ENCODE data around the gene TMEM63A.
"Not testable (repeated sequence)": the region's sequence is repeated elsewhere in the genome, so short reads cannot be mapped to it uniquely, and the experiment has no call there.

TMEM63A gene

DNA sequence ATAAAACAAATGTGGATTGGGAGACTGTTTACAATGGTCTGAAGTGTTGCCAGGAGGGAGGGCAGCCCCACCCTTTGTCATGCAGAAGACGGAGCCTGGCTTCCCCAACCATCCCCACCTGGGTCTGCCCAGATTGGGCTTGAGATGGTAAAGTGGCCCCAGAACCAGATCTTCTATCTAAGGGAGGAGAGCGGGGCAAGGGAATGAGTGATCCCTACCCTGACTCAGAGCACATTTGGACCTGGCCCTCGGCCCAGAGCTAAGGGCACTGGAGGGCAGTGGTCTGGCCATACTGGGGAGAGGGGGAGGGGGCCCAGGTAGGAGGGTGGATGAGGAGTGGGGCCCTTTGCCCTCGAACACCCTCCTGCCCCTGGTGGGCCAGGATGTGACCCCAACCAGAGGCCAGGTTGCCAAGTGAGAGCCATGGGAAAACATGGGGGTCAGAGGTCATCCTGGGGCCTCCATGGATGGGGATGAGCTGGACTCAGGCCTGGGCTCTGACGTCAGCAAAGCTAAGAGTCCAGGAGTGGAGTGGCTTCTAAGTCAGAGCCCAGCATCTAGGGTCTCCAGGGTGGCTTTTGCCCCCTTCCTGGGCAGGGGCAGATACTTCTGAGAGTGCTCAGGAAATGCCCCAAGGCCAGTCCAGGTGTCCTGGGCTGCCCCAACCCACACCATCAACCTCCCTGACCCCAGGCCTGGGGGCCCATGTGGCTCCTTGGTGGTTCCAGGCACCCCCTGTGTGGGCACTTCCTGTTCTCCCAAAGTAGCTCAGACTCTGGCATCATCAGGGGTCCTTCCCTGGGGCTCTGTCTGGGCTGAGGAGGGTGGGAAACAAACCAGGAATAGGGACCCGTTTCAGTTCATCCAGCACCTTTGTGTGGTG, 8.4 kb upstream of the TMEM63A start:
- peaks cover 24% of the 10 kb centered on the region for H3K4me1 ChIP-seq (ENCODE audit: insufficient read depth, low read length)
- H3K9me3 ChIP-seq (ENCODE audit: insufficient read depth, low read depth, low read length) = no peaks in the 10 kb centered on the region
- H3K27ac ChIP-seq (ENCODE audit: low read depth, low read length) = 0 out of 2 replicates have a peak overlapping the region, but pooled peaks have one; percentile 12
- H3K4me3 ChIP-seq (ENCODE audit: low read length) = no peak overlapping the region
- H3K27me3 ChIP-seq (ENCODE audit: insufficient read depth, low read length) = peaks cover 32% of the 10 kb centered on the region
- peak overlapping the region; percentile 23; the same call in 1 of the 2 replicates for H3K9ac ChIP-seq (ENCODE audit: low read depth, low read length)
- 0 out of 2 replicates have a peak, but pooled peaks cover 5% of the 10 kb centered on the region for H3K36me3 ChIP-seq (ENCODE audit: insufficient read depth, low read length)
- 64% methylated on average over 6 of the region's 6 CpGs for WGBS

DNA sequence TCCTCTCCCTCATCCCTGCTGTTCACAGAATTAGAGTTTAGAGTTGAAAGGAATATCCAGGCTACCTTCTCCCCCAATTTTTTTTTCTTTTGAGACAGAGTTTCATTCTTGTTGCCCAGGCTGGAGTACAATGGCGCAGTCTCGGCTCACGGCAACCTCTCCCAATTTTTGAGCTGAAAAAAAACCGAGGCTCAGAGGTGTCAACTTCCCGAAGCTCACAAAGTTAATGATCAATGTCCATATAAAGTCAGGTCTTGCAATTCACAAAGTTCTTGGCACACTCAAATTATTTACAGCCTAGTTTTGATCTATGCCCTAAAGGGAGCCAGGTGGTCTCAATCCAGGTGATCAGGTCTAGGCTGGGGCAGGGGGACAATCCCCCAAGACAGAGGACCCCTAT, 7.6 kb upstream of the TMEM63A start:
- H3K27ac ChIP-seq (ENCODE audit: low read depth, low read length) = peak overlapping the region; percentile 24; the same call in 1 of the 2 replicates
- 67% methylated on average over 5 of the region's 5 CpGs for WGBS
- H3K9me3 ChIP-seq (ENCODE audit: insufficient read depth, low read depth, low read length) = no peaks in the 10 kb centered on the region
- peaks cover 32% of the 10 kb centered on the region for H3K27me3 ChIP-seq (ENCODE audit: insufficient read depth, low read length)
- H3K36me3 ChIP-seq (ENCODE audit: insufficient read depth, low read length) = 0 out of 2 replicates have a peak, but pooled peaks cover 5% of the 10 kb centered on the region
- peak overlapping the region; percentile 23; the same call in 1 of the 2 replicates for H3K9ac ChIP-seq (ENCODE audit: low read depth, low read length)
- H3K4me3 ChIP-seq (ENCODE audit: low read length) = no peak overlapping the region
- H3K4me1 ChIP-seq (ENCODE audit: insufficient read depth, low read length) = peaks cover 24% of the 10 kb centered on the region

DNA sequence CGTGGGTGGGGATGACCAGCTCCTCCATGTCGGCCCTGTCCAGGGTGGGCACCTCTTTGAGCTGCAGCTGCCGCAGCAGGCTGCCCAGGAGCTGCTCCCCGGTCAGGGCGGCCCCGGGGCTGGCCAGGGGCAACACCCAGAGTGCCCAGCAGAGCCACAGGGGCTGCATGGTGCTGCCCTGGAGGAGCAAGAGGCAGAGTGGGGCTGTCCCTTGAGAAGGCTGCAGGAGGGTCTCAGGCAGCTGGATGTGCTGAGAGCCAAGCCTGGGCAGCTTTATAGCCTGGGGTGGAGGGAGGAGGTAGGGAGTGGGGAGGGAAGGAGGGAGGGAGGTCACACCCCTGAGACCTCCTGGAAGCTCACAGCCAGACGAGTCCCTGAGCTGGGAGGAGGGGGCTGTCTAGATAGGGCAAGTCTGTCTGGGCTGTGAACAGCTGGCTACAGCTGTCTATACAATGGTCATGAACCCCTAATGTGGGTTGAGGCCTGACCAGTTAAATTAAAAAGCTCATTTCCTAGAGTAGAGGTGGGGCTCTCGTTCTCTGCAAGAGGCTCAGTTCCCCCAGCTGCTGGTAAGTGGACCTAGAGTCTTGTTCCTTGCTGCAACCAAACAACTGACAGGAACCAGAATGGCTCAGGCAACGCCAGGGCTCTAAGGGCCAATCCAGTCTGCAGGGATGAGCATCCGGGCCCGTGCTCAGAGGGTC, 6.9 kb upstream of the TMEM63A start, which contains the start of gene LEFTY1:
Gene LEFTY1, minus strand, starts transcription at position 249 of the 704 bp plus-strand sequence. Its CDS starts 80 bp downstream, at position 169.
- H3K9ac ChIP-seq (ENCODE audit: low read depth, low read length) = peak within 1 kb of the TSS; percentile 75
- peak within 1 kb of the TSS; percentile 24; the same call in 1 of the 2 replicates for H3K27ac ChIP-seq (ENCODE audit: low read depth, low read length)
- WGBS = 31% methylated on average over 11 of the region's 11 CpGs
- H3K9me3 ChIP-seq (ENCODE audit: insufficient read depth, low read depth, low read length) = no peaks in the 10 kb centered on the region
- H3K36me3 ChIP-seq (ENCODE audit: insufficient read depth, low read length) = 0 out of 2 replicates have a peak, but pooled peaks cover 5% of the 10 kb centered on the region
- H3K27me3 ChIP-seq (ENCODE audit: insufficient read depth, low read length) = peaks cover 34% of the 10 kb centered on the region
- H3K4me1 ChIP-seq (ENCODE audit: insufficient read depth, low read length) = peaks cover 24% of the 10 kb centered on the region
- peak within 1 kb of the TSS; percentile 47 for H3K4me3 ChIP-seq (ENCODE audit: low read length)

DNA sequence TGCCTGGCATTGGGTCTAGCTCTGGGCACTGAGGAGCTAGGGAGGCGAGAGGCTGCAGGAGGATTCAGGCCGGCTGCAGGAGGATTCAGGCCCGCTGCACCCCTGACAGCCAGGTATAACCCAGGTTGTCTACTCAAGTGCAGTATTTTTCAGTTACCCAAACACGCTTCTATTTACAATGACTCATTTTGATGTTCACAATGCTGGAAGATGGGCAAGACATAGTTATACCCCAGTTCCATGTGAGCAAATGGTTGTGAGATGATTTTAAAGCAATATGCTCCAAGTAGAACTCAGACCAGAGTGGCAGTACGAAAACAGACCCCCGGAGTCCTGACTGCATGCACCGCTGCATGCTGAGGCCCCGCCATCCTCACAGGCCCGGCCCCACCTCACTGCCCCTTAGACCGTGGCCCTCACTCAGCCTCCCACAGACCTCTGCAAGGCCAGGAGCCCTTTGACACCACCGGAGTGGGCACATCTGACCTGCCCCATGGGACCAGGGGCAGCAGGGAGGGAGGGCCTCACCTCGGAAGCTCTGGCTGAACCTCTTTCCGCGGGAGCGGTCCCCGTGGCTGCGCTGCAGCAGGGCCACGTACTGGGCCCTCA, 6.2 kb upstream of the TMEM63A start:
- Histone ChIP-seq H3K27me3 (ENCODE audit: insufficient read depth, low read length) (peaks cover 40% of the 10 kb centered on the region), H3K4me3 (ENCODE audit: low read length) (peak overlapping the region; percentile 47), H3K9me3 (ENCODE audit: insufficient read depth, low read depth, low read length) (no peaks in the 10 kb centered on the region), H3K9ac (ENCODE audit: low read depth, low read length) (peak overlapping the region; percentile 75), H3K27ac (ENCODE audit: low read depth, low read length) (no peak overlapping the region; the same call in 1 of the 2 replicates), H3K36me3 (ENCODE audit: insufficient read depth, low read length) (0 out of 2 replicates have a peak, but pooled peaks cover 5% of the 10 kb centered on the region), H3K4me1 (ENCODE audit: insufficient read depth, low read length) (peaks cover 24% of the 10 kb centered on the region)
- WGBS = 41% methylated on average over 18 of the region's 18 CpGs

DNA sequence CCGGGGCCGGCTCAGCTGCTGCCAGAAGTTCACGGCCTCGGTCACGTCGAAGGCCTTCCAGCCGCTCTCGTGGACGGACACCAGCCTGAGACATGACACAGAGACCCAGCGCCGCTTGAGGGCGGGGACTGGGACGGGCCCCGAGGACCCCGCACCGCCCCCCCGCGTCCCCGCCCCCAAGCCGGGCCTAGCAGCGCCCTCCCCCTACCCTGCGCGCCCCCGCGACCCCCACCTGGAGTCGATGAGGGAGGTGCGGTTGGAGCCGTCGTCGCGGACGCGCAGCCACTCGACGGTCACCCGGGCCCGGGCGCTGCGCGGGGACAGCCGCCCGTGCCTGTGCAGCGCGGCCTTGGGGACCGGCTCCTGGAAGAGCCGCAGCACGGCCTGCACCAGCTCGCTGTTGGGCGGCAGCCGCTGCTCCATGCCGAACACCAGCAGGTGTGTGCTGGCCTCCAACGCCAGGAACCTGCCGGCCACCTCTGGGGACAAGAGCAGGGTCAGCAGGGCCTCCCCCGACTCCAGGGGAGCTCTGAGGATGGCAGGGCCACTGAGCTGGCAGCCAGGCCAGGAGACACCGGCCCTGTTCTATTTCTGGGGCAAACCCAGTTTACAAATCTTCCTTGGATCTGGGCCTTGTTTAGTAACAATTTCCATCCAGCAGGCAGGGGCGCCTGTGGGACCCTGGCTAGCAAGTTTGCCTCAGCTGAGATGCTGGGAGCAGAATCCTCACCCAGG, 5.5 kb upstream of the TMEM63A start:
- 8% methylated on average over 28 of the region's 56 CpGs for WGBS
- peak overlapping the region; percentile 75 for H3K9ac ChIP-seq (ENCODE audit: low read depth, low read length)
- H3K27me3 ChIP-seq (ENCODE audit: insufficient read depth, low read length) = peaks cover 47% of the 10 kb centered on the region
- H3K9me3 ChIP-seq (ENCODE audit: insufficient read depth, low read depth, low read length); H3K27ac ChIP-seq (ENCODE audit: low read depth, low read length); H3K36me3 ChIP-seq (ENCODE audit: insufficient read depth, low read length): not testable (repeated sequence)
- peaks cover 24% of the 10 kb centered on the region for H3K4me1 ChIP-seq (ENCODE audit: insufficient read depth, low read length)
- peak overlapping the region; percentile 47 for H3K4me3 ChIP-seq (ENCODE audit: low read length)

DNA sequence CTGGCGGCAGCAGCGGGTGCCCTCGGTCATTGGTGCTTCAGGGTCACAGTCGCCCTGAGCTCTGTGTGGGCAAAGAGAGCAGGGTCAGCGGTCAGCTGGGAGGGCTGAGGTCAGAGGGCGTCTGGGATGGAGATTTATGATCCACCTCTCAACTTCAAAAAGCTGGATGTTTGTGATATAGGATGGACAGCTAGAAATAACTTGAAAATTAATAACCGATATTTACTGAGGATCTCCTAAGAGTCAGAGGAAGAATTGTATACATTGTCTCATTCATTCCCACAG, 4.8 kb upstream of the TMEM63A start:
- no peak overlapping the region for H3K27ac ChIP-seq (ENCODE audit: low read depth, low read length)
- H3K27me3 ChIP-seq (ENCODE audit: insufficient read depth, low read length) = peaks cover 53% of the 10 kb centered on the region
- peak overlapping the region; percentile 47 for H3K4me3 ChIP-seq (ENCODE audit: low read length)
- 94% methylated on average over 6 of the region's 7 CpGs for WGBS
- H3K9ac ChIP-seq (ENCODE audit: low read depth, low read length) = no peak overlapping the region
- H3K9me3 ChIP-seq (ENCODE audit: insufficient read depth, low read depth, low read length) = no peaks in the 10 kb centered on the region
- H3K36me3 ChIP-seq (ENCODE audit: insufficient read depth, low read length) = 0 out of 2 replicates have a peak, but pooled peaks cover 5% of the 10 kb centered on the region
- peaks cover 24% of the 10 kb centered on the region for H3K4me1 ChIP-seq (ENCODE audit: insufficient read depth, low read length)

DNA sequence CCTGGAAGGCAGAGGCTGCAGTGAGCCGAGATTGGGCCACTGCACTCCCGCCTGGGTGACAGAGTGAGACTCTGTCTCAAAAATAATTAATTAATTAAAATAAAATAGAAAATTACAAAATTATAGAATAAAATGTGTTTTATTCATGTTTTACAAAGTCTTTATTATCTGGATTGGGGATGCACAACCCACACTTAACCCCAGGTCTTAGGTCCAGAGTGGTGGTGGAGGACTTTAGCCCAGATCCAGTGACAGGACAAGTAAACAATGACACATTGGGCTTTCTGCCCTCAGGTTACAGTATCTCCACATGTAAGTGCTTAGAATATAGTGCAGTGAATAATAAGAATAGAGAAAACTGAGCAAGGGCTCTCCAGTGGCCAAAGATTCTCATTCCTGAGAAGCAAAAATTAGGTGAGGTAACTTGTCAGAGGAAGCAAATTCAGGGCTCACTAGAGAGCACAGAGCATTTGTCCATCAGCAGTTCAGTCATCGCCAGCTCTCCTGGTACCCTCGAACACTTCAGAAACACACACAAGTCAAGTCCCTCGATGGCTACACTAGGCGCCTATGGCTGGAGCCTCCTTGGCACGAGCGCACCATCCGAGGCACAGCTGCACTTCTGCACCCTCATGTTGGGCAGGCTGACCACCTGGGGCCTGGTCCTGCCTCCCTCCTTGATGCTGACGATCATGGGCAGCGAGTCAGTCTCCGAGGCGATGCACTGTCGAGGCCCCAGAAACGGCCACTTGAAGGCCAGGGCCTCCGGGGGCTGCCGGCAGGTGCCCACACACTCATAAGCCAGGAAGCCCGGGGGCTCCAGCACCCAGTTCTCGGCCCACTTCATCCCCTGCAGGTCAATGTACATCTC, 4.2 kb upstream of the TMEM63A start:
- Histone ChIP-seq H3K27me3 (ENCODE audit: insufficient read depth, low read length) (peaks cover 58% of the 10 kb centered on the region), H3K36me3 (ENCODE audit: insufficient read depth, low read length) (0 out of 2 replicates have a peak, but pooled peaks cover 5% of the 10 kb centered on the region), H3K4me1 (ENCODE audit: insufficient read depth, low read length) (peaks cover 26% of the 10 kb centered on the region), H3K9me3 (ENCODE audit: insufficient read depth, low read depth, low read length) (no peaks in the 10 kb centered on the region), H3K9ac (ENCODE audit: low read depth, low read length) (no peak overlapping the region), H3K27ac (ENCODE audit: low read depth, low read length) (no peak overlapping the region), H3K4me3 (ENCODE audit: low read length) (no peak overlapping the region; the same call in 1 of the 2 replicates)
- 90% methylated on average over 19 of the region's 19 CpGs for WGBS

DNA sequence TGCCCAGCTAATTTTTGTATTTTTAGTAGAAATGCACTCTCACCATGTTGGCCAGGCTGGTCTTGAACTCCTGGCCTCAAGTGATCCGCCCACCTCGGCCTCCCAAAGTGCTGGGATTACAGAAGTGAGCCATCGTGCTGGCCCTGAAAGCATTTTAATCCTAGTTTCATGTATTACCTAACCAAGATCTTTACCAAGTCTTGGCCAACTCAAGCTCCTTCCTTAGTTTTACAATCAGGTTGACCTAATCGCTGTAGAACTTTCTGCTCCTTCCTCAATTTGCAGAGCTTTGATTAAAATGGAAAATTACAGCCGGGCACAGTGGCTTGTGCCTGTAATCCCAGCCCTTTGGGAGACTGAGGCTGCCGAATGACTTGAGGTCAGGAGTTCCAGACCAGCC, 3.2 kb upstream of the TMEM63A start:
- WGBS = 94% methylated on average over 6 of the region's 6 CpGs

DNA sequence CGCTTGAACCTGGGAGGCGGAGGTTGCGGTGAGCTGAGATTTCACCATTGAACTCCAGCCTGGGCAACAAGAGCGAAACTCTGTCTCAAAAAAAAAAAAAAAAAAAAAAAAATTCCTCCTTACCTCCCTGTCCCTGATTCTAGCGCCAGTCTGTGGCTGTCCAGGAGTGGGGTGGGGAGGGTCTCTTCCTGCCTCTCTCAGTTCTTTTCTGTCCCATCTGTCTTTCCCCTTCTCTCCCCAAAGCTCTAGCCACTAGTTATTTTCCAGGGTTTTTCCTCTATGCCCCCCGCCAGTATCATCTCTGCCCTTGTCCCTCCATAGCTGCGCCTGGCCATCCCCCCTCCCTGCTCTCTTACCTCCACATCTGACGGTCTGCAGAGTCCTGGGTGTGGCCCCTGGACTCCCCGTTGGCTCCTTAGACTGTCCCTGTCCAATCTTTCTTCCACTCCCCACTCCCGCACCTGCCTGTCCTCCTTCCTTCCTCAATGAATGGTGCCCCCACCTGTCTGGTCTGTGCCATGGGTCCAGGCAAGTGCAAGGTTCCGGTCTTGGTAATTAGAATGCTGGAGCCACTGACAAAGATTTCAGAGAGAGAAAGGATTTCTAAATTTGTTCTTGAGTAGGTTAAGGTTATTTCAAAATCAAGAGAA, 1.6 kb upstream of the TMEM63A start:
- H3K27me3 ChIP-seq (ENCODE audit: insufficient read depth, low read length) = peaks cover 53% of the 10 kb centered on the region
- no peak overlapping the region for H3K27ac ChIP-seq (ENCODE audit: low read depth, low read length)
- peaks cover 16% of the 10 kb centered on the region for H3K4me1 ChIP-seq (ENCODE audit: insufficient read depth, low read length)
- no peak overlapping the region for H3K9ac ChIP-seq (ENCODE audit: low read depth, low read length)
- WGBS = 77% methylated on average over 9 of the region's 11 CpGs
- H3K9me3 ChIP-seq (ENCODE audit: insufficient read depth, low read depth, low read length) = no peaks in the 10 kb centered on the region
- peak overlapping the region; percentile 90; the same call in 1 of the 2 replicates for H3K4me3 ChIP-seq (ENCODE audit: low read length)
- 0 out of 2 replicates have a peak, but pooled peaks cover 5% of the 10 kb centered on the region for H3K36me3 ChIP-seq (ENCODE audit: insufficient read depth, low read length)

More for the DNA sequence above, 3.2 kb upstream of the TMEM63A start:
- Histone ChIP-seq H3K27me3 (ENCODE audit: insufficient read depth, low read length) (peaks cover 62% of the 10 kb centered on the region), H3K27ac (ENCODE audit: low read depth, low read length) (no peak overlapping the region), H3K9ac (ENCODE audit: low read depth, low read length) (no peak overlapping the region), H3K4me1 (ENCODE audit: insufficient read depth, low read length) (peaks cover 26% of the 10 kb centered on the region), H3K9me3 (ENCODE audit: insufficient read depth, low read depth, low read length) (no peaks in the 10 kb centered on the region), H3K4me3 (ENCODE audit: low read length) (no peak overlapping the region), H3K36me3 (ENCODE audit: insufficient read depth, low read length) (0 out of 2 replicates have a peak, but pooled peaks cover 5% of the 10 kb centered on the region)

Data from HUES64 (cell line).